ENCODE results near the gene ABCF3.

DNA sequence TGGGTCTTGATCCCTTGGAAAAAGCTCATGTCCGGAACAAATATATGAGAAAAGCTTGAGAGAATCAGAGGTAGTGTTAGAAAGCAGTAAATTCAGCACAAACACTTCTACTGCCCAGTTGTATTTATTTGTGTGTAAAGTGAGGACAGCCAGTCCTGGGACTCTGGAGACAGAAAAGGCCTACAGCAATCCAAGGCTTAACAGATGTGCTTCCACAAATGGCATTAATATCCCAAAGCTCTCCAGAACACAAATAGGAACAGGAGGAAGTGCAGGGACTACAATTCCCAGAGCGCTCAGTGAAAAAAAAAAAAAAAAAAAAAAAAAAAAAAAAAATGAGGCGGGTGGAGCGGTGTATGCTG, 11.7 kb upstream of the ABCF3 start:
- TF ChIP-seq, protein P1, sequence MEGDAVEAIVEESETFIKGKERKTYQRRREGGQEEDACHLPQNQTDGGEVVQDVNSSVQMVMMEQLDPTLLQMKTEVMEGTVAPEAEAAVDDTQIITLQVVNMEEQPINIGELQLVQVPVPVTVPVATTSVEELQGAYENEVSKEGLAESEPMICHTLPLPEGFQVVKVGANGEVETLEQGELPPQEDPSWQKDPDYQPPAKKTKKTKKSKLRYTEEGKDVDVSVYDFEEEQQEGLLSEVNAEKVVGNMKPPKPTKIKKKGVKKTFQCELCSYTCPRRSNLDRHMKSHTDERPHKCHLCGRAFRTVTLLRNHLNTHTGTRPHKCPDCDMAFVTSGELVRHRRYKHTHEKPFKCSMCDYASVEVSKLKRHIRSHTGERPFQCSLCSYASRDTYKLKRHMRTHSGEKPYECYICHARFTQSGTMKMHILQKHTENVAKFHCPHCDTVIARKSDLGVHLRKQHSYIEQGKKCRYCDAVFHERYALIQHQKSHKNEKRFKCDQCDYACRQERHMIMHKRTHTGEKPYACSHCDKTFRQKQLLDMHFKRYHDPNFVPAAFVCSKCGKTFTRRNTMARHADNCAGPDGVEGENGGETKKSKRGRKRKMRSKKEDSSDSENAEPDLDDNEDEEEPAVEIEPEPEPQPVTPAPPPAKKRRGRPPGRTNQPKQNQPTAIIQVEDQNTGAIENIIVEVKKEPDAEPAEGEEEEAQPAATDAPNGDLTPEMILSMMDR (IDR thresholded peaks at IDR 0.05): no peak
- no peak for TF ChIP-seq POLR2A (IDR thresholded peaks at IDR 0.05)
